Measurements from ENCODE around the gene NUMA1. TPM values are rescaled to one million over a fixed set of nuclear protein-coding genes. Genes with fewer than 3 reads are reported as not detected.

The NUMA1 gene, protein sequence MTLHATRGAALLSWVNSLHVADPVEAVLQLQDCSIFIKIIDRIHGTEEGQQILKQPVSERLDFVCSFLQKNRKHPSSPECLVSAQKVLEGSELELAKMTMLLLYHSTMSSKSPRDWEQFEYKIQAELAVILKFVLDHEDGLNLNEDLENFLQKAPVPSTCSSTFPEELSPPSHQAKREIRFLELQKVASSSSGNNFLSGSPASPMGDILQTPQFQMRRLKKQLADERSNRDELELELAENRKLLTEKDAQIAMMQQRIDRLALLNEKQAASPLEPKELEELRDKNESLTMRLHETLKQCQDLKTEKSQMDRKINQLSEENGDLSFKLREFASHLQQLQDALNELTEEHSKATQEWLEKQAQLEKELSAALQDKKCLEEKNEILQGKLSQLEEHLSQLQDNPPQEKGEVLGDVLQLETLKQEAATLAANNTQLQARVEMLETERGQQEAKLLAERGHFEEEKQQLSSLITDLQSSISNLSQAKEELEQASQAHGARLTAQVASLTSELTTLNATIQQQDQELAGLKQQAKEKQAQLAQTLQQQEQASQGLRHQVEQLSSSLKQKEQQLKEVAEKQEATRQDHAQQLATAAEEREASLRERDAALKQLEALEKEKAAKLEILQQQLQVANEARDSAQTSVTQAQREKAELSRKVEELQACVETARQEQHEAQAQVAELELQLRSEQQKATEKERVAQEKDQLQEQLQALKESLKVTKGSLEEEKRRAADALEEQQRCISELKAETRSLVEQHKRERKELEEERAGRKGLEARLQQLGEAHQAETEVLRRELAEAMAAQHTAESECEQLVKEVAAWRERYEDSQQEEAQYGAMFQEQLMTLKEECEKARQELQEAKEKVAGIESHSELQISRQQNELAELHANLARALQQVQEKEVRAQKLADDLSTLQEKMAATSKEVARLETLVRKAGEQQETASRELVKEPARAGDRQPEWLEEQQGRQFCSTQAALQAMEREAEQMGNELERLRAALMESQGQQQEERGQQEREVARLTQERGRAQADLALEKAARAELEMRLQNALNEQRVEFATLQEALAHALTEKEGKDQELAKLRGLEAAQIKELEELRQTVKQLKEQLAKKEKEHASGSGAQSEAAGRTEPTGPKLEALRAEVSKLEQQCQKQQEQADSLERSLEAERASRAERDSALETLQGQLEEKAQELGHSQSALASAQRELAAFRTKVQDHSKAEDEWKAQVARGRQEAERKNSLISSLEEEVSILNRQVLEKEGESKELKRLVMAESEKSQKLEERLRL (N-terminal part only)
- 100 to 1,000 TPM; 259 to 342 (median 280) TPM for total RNA-seq

DNA sequence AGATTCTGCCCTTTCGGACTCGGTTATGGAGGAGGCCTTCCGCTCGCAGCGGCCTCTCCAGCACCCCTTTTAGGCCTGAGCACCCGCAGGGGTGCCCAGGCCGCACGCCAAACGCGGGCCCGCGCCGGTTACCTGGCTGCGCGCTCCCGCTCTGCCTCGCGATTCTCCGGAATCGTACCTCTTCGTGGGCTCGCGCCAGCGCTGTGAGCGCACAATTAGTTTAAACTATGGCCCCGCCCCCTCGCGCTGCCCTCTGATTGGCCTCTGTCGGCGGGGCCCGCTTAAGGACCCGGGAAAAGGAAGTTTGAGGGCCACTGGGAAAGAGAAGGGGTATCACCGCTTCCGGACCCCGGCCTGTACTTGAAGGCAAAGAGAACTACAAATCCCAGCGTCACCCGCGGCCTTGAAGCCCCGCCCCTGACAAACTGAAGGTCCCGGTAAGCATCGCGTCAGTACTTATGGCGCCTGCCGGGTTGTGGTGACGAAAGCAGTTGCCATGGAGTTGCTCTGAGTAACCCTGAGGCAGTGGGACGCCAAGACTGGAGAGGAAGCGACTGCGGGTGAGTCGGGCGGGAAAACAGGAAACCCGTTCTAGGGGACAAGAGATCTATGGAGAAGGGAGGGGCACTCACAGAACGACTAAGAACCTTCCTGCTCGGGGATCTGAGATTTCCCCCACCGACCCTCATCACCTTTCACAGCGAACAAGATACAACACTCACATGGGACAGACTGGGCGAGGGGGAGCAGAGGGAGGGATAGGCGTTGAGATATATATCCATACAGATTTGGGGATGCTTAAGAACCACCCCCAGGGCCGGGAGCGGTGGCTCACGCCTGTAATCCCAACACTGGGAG lies at the start of gene NUMA1, which contains the start of gene LRRC51:
NUMA1 (minus strand) TSS at position 217 of the 858 bp plus-strand sequence. CDS start 44,599 bp downstream, outside the sequence.
LRRC51 (plus strand) TSS at position 525 of the 858 bp plus-strand sequence. CDS start 8,234 bp downstream, outside the sequence.
- TF ChIP-seq POLR2A (IDR thresholded peaks at IDR 0.05): peak in 1 of 2 donors; percentile 75
- TF ChIP-seq, protein P1, sequence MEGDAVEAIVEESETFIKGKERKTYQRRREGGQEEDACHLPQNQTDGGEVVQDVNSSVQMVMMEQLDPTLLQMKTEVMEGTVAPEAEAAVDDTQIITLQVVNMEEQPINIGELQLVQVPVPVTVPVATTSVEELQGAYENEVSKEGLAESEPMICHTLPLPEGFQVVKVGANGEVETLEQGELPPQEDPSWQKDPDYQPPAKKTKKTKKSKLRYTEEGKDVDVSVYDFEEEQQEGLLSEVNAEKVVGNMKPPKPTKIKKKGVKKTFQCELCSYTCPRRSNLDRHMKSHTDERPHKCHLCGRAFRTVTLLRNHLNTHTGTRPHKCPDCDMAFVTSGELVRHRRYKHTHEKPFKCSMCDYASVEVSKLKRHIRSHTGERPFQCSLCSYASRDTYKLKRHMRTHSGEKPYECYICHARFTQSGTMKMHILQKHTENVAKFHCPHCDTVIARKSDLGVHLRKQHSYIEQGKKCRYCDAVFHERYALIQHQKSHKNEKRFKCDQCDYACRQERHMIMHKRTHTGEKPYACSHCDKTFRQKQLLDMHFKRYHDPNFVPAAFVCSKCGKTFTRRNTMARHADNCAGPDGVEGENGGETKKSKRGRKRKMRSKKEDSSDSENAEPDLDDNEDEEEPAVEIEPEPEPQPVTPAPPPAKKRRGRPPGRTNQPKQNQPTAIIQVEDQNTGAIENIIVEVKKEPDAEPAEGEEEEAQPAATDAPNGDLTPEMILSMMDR (IDR thresholded peaks at IDR 0.05): no peak
- intact Hi-C loops (cut with DNase I): no loop called here
- DNase-seq: peak; percentile 100
- whole genome bisulfite sequencing, 2 donors: 0 to 1% methylated on average over 32 of the region's 60 CpGs
- peaks cover 7 to 12% of the 10 kb centered on the region in 2 donors for H3K4me1 ChIP-seq
- no peaks in the 10 kb centered on the region for H3K9me3 ChIP-seq
- peak within 1 kb of the TSS; percentile 52 to 79 (median 59) for H3K4me3 ChIP-seq (replicated peaks in 1 of 3)
- H3K27ac ChIP-seq: peak within 1 kb of the TSS; percentile 73 to 90 (median 81)
- H3K36me3 ChIP-seq: no peaks in the 10 kb centered on the region
- H3K27me3 ChIP-seq: no peaks in the 10 kb centered on the region

DNA sequence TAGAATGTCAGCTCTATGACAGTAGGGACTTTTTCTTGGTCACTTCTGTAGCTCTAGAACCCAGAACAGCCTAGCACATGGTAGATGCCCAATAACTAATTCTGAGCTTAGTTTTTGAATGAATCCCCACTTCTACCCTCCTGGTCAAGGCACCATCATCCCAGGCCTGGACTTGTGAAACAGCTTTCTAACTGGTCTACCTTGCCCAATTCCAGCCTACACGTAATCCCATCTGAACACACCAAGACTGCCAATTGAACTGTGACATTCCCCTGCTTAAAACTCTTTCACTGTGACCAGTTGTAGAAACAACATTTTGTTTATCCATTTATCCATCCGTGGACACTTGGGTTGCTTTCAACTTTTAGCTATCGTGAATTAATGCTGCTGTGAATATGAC lies 49.0 kb upstream of the NUMA1 start:
- Histone ChIP-seq H3K36me3 (no peaks in the 10 kb centered on the region), H3K9me3 (no peaks in the 10 kb centered on the region), H3K27ac (peak overlapping the region; percentile 73 to 81 (median 78)), H3K27me3 (no peaks in the 10 kb centered on the region), H3K4me3 (replicated peaks in 1 of 3) (no peak overlapping the region), H3K4me1 (peaks cover 25% of the 10 kb centered on the region in 2 donors)
- peak; percentile 57 to 62 for DNase-seq
- intact Hi-C loops (cut with DNase I): no loop called here
- 30 to 34% methylated on average over 3 of the region's 3 CpGs for WGBS, 2 donors
- TF ChIP-seq, protein P1 (IDR thresholded peaks at IDR 0.05): no peak
- TF ChIP-seq POLR2A (IDR thresholded peaks at IDR 0.05): no peak

DNA sequence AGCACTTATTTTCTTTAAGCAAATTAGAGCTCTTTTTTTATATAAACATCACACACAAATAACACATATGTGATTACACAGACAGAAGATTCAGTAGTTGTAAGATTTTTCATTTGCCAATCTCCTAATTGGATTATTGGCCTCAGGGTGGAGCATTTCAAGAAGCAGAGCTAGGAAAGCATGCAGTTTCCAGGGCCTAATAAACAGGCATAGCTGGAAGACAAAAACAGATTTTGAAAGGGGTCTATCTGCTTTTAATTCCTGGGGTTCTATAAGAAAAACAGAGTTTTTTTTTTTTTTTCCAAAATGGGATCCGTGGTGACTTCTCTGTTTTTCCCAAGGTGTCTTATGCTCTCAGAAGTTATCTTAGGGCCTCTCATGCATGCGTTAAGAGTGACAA lies 47.6 kb upstream of the NUMA1 start:
- Histone ChIP-seq H3K27me3 (no peaks in the 10 kb centered on the region), H3K27ac (peak overlapping the region in 2 of 3 donors; percentile 73 to 81), H3K9me3 (no peaks in the 10 kb centered on the region), H3K4me1 (peaks cover 36 to 37% of the 10 kb centered on the region in 2 donors), H3K36me3 (no peaks in the 10 kb centered on the region), H3K4me3 (replicated peaks in 1 of 3) (no peak overlapping the region)
- 64 to 66% methylated on average over 2 of the region's 2 CpGs for WGBS, 2 donors
- intact Hi-C loops (cut with DNase I): no loop called here
- DNase-seq: no peak
- TF ChIP-seq, protein P1 (IDR thresholded peaks at IDR 0.05): no peak
- TF ChIP-seq POLR2A (IDR thresholded peaks at IDR 0.05): no peak

DNA sequence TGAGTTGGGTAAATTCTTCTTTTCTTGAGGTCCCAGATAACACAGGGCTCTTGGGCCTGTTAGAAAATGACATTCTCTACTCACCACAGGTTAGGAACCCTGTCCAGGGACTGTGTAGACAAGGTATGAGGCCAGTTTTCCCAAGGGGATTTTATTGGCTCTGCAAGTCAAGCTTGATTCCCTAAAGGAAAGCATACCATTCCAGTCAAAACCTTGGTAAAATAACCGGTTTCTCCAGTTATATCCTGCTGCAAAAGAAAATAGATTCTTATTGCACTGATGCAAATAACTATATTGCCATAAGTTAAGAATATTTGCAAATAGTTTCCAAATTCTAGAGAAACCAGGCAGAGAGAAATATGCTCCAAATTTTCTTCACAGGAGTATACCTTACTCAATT lies 45.6 kb upstream of the NUMA1 start:
- DNase-seq: no peak
- Histone ChIP-seq H3K4me1 (peaks cover 37 to 38% of the 10 kb centered on the region in 2 donors), H3K9me3 (no peaks in the 10 kb centered on the region), H3K27ac (peak overlapping the region in 1 of 3 donors; percentile 90), H3K4me3 (replicated peaks in 1 of 3) (no peak overlapping the region), H3K36me3 (no peaks in the 10 kb centered on the region), H3K27me3 (no peaks in the 10 kb centered on the region)
- no peak for TF ChIP-seq POLR2A (IDR thresholded peaks at IDR 0.05)
- WGBS, 2 donors: 55 to 57% methylated on average over 1 of the region's 1 CpG
- intact Hi-C loops (cut with DNase I): no loop called here
